Measurements from ENCODE around the gene PPP2R1A. TPM values are rescaled to one million over a fixed set of nuclear protein-coding genes. Genes with fewer than 3 reads are reported as not detected.

The PPP2R1A gene
- total and polyA plus RNA-seq, 4 donors, result 33.6 to 61.6 (median 59.8) TPM

DNA sequence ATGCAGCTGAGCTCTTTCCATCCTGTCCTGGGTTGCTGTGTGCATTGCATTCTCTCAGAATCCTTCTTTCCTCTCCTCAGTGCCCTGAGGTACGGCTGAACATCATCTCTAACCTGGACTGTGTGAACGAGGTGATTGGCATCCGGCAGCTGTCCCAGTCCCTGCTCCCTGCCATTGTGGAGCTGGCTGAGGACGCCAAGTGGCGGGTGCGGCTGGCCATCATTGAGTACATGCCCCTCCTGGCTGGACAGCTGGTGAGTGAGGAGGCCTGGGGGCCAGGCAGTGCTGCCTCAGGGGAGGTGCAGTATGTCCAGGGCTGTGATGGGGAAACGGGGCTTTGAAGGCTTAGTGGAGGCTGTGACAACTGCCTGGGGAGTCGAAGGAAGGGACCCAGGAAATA, 29.8 kb downstream of the PPP2R1A start:
- H3K27ac ChIP-seq (ENCODE audit: low read depth in 1 of 2, low read length in 2 of 2), result no peak overlapping the region
- H3K9ac ChIP-seq (ENCODE audit: low read depth in 1 of 2, low read length in 2 of 2), result no peak overlapping the region
- H3K4me1 ChIP-seq (ENCODE audit: control insufficient read depth in 4 of 4, insufficient read depth in 4 of 4, low read length in 3 of 4), result no peaks in the 10 kb centered on the region
- H3K9me3 ChIP-seq (ENCODE audit: control insufficient read depth in 4 of 4, low read length in 3 of 4), result no peaks in the 10 kb centered on the region
- 97% methylated on average over 8 of the region's 8 CpGs for WGBS
- H3K36me3 ChIP-seq (ENCODE audit: control insufficient read depth in 4 of 4, insufficient read depth in 3 of 4, low read depth in 1 of 4, low read length in 3 of 4), result peaks cover 41 to 99% (median 86%) of the 10 kb centered on the region in 4 donors
- H3K4me3 ChIP-seq (ENCODE audit: low read depth in 1 of 3, low read length in 3 of 3), result no peak overlapping the region
- TF ChIP-seq FOXA1 (IDR thresholded peaks at IDR 0.05) (no peak), YY1 (IDR thresholded peaks at IDR 0.05) (no peak), TAF1 (conservative IDR thresholded peaks at IDR 0.05) (no peak), HNF4A (conservative IDR thresholded peaks at IDR 0.05) (no peak), JUND (IDR thresholded peaks at IDR 0.05) (no peak), NR2F2 (IDR thresholded peaks at IDR 0.05) (no peak), EGR1 (IDR thresholded peaks at IDR 0.05; ENCODE audit: low read depth in 2 of 2) (no peak), RXRA (IDR thresholded peaks at IDR 0.05) (no peak), HNF4G (IDR thresholded peaks at IDR 0.05) (no peak)
- TF ChIP-seq, protein P1, sequence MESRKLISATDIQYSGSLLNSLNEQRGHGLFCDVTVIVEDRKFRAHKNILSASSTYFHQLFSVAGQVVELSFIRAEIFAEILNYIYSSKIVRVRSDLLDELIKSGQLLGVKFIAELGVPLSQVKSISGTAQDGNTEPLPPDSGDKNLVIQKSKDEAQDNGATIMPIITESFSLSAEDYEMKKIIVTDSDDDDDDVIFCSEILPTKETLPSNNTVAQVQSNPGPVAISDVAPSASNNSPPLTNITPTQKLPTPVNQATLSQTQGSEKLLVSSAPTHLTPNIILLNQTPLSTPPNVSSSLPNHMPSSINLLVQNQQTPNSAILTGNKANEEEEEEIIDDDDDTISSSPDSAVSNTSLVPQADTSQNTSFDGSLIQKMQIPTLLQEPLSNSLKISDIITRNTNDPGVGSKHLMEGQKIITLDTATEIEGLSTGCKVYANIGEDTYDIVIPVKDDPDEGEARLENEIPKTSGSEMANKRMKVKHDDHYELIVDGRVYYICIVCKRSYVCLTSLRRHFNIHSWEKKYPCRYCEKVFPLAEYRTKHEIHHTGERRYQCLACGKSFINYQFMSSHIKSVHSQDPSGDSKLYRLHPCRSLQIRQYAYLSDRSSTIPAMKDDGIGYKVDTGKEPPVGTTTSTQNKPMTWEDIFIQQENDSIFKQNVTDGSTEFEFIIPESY (IDR thresholded peaks at IDR 0.05), result no peak
- TF ChIP-seq, protein P2, sequence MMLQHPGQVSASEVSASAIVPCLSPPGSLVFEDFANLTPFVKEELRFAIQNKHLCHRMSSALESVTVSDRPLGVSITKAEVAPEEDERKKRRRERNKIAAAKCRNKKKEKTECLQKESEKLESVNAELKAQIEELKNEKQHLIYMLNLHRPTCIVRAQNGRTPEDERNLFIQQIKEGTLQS (IDR thresholded peaks at IDR 0.05), result no peak
- TF ChIP-seq, protein P3, sequence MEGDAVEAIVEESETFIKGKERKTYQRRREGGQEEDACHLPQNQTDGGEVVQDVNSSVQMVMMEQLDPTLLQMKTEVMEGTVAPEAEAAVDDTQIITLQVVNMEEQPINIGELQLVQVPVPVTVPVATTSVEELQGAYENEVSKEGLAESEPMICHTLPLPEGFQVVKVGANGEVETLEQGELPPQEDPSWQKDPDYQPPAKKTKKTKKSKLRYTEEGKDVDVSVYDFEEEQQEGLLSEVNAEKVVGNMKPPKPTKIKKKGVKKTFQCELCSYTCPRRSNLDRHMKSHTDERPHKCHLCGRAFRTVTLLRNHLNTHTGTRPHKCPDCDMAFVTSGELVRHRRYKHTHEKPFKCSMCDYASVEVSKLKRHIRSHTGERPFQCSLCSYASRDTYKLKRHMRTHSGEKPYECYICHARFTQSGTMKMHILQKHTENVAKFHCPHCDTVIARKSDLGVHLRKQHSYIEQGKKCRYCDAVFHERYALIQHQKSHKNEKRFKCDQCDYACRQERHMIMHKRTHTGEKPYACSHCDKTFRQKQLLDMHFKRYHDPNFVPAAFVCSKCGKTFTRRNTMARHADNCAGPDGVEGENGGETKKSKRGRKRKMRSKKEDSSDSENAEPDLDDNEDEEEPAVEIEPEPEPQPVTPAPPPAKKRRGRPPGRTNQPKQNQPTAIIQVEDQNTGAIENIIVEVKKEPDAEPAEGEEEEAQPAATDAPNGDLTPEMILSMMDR (IDR thresholded peaks at IDR 0.05; ENCODE audit: low read depth, low read length, missing input control), result no peak
- TF ChIP-seq, protein P4, sequence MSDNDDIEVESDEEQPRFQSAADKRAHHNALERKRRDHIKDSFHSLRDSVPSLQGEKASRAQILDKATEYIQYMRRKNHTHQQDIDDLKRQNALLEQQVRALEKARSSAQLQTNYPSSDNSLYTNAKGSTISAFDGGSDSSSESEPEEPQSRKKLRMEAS (IDR thresholded peaks at IDR 0.05), result no peak
- no peak for DNase-seq (ENCODE audit: low spot score)
- no peaks in the 10 kb centered on the region for H3K27me3 ChIP-seq (ENCODE audit: control insufficient read depth in 4 of 4, insufficient read depth in 4 of 4, low read length in 3 of 4)

DNA sequence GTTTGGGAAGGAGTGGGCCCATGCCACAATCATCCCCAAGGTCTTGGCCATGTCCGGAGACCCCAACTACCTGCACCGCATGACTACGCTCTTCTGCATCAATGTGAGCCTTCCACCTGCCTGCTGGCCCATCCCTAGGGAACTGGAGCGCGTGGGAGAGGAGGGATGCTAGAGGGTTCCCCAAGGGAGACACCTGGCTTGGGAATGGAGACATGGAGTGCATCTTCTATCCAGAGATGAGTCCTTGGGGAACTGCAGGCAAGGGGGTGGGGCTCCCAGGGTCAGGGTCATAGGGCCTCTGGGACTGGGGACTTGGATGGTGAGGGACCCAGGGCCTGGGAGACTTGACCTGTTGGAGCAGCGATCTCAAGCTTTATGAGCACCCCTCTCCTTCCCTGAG, 31.2 kb downstream of the PPP2R1A start:
- Histone ChIP-seq H3K27me3 (ENCODE audit: control insufficient read depth in 4 of 4, insufficient read depth in 4 of 4, low read length in 3 of 4) (no peaks in the 10 kb centered on the region), H3K4me1 (ENCODE audit: control insufficient read depth in 4 of 4, insufficient read depth in 4 of 4, low read length in 3 of 4) (no peaks in the 10 kb centered on the region), H3K36me3 (ENCODE audit: control insufficient read depth in 4 of 4, insufficient read depth in 3 of 4, low read depth in 1 of 4, low read length in 3 of 4) (peaks cover 37 to 93% (median 89%) of the 10 kb centered on the region in 4 donors), H3K9ac (ENCODE audit: low read depth in 1 of 2, low read length in 2 of 2) (no peak overlapping the region), H3K27ac (ENCODE audit: low read depth in 1 of 2, low read length in 2 of 2) (no peak overlapping the region), H3K9me3 (ENCODE audit: control insufficient read depth in 4 of 4, low read length in 3 of 4) (no peaks in the 10 kb centered on the region), H3K4me3 (ENCODE audit: low read depth in 1 of 3, low read length in 3 of 3) (no peak overlapping the region)
- TF ChIP-seq NR2F2 (IDR thresholded peaks at IDR 0.05) (no peak), JUND (IDR thresholded peaks at IDR 0.05) (no peak), YY1 (IDR thresholded peaks at IDR 0.05) (no peak), FOXA1 (IDR thresholded peaks at IDR 0.05) (no peak), TAF1 (conservative IDR thresholded peaks at IDR 0.05) (no peak), HNF4A (conservative IDR thresholded peaks at IDR 0.05) (no peak), EGR1 (IDR thresholded peaks at IDR 0.05; ENCODE audit: low read depth in 2 of 2) (no peak), GABPA (IDR thresholded peaks at IDR 0.05 in 1 of 2, conservative IDR thresholded peaks at IDR 0.05 in 1 of 2) (no peak)
- TF ChIP-seq, protein P5, sequence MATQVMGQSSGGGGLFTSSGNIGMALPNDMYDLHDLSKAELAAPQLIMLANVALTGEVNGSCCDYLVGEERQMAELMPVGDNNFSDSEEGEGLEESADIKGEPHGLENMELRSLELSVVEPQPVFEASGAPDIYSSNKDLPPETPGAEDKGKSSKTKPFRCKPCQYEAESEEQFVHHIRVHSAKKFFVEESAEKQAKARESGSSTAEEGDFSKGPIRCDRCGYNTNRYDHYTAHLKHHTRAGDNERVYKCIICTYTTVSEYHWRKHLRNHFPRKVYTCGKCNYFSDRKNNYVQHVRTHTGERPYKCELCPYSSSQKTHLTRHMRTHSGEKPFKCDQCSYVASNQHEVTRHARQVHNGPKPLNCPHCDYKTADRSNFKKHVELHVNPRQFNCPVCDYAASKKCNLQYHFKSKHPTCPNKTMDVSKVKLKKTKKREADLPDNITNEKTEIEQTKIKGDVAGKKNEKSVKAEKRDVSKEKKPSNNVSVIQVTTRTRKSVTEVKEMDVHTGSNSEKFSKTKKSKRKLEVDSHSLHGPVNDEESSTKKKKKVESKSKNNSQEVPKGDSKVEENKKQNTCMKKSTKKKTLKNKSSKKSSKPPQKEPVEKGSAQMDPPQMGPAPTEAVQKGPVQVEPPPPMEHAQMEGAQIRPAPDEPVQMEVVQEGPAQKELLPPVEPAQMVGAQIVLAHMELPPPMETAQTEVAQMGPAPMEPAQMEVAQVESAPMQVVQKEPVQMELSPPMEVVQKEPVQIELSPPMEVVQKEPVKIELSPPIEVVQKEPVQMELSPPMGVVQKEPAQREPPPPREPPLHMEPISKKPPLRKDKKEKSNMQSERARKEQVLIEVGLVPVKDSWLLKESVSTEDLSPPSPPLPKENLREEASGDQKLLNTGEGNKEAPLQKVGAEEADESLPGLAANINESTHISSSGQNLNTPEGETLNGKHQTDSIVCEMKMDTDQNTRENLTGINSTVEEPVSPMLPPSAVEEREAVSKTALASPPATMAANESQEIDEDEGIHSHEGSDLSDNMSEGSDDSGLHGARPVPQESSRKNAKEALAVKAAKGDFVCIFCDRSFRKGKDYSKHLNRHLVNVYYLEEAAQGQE (IDR thresholded peaks at IDR 0.05), result no peak
- TF ChIP-seq, protein P1 (IDR thresholded peaks at IDR 0.05), result no peak
- TF ChIP-seq, protein P2 (IDR thresholded peaks at IDR 0.05), result no peak
- 98% methylated on average over 6 of the region's 6 CpGs for WGBS
- peak; percentile 24 for DNase-seq (ENCODE audit: low spot score)
